Measurements from ENCODE around the gene CCL1. TPM values are rescaled to one million over a fixed set of nuclear protein-coding genes. Genes with fewer than 3 reads are reported as not detected.

Gene CCL1
- total RNA-seq, 6 experiments from 2014 or later, result not detected

DNA sequence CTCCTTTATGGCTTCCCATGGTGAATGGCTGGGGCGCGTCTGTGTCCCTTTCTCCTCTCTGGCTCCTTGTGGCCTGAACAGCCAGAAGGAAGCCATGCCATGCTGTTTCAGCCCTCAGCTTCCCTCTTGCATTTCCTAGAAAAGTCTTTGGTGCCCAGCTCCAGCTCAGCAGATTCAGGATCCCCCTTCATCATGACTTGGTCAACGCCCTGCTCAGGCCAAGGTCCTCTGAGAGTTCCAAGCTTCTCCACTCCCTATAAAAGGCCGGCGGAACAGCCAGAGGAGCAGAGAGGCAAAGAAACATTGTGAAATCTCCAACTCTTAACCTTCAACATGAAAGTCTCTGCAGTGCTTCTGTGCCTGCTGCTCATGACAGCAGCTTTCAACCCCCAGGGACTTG is 6.8 kb downstream of the CCL1 start, which contains the start of gene CCL13:
TSS of gene CCL13 (plus strand) at position 287 of the 400 bp plus-strand sequence. CDS start at position 334, 47 bp downstream.
- DNase-seq (no peak), ATAC-seq (peak in 1 of 4 donors; percentile 27)
- TF ChIP-seq, protein P1, sequence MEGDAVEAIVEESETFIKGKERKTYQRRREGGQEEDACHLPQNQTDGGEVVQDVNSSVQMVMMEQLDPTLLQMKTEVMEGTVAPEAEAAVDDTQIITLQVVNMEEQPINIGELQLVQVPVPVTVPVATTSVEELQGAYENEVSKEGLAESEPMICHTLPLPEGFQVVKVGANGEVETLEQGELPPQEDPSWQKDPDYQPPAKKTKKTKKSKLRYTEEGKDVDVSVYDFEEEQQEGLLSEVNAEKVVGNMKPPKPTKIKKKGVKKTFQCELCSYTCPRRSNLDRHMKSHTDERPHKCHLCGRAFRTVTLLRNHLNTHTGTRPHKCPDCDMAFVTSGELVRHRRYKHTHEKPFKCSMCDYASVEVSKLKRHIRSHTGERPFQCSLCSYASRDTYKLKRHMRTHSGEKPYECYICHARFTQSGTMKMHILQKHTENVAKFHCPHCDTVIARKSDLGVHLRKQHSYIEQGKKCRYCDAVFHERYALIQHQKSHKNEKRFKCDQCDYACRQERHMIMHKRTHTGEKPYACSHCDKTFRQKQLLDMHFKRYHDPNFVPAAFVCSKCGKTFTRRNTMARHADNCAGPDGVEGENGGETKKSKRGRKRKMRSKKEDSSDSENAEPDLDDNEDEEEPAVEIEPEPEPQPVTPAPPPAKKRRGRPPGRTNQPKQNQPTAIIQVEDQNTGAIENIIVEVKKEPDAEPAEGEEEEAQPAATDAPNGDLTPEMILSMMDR (IDR thresholded peaks at IDR 0.05), result no peak
- TF ChIP-seq POLR2A (IDR thresholded peaks at IDR 0.05), result no peak
- intact Hi-C loops (cut with DNase I), result no loop called here
- no peak within 1 kb of the TSS for H3K4me3 ChIP-seq
- H3K27me3 ChIP-seq, result no peaks in the 10 kb centered on the region
- H3K27ac ChIP-seq, result no peak within 1 kb of the TSS
- no peaks in the 10 kb centered on the region for H3K4me1 ChIP-seq
- WGBS (ENCODE audit: insufficient coverage, low coverage, low lambda C conversion rate, missing lambda C conversion rate), result 88% methylated on average over 4 of the region's 5 CpGs
- H3K36me3 ChIP-seq, result no peaks in the 10 kb centered on the region
- H3K9me3 ChIP-seq, result no peaks in the 10 kb centered on the region

DNA sequence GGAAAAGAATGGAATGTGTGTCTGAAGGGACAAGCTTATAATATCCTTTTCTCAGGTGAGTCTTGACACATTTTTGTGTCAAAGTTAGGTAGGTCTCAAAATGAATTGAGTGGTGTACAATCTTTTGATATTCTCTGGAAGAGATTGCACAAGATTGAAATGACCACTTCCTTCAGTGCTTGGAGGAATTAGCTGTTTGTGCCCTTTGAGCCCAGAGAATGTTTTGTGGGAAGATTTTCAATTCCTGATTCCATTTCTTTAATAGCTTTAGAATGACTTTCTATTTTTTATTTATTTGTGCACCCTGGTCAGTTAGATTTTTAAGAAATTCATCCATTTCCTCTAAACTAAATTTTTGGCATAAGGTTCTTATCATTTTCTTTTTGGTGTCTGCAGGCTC is 8.4 kb downstream of the CCL1 start:
- Histone ChIP-seq H3K4me1 (no peaks in the 10 kb centered on the region), H3K9me3 (no peaks in the 10 kb centered on the region), H3K36me3 (no peaks in the 10 kb centered on the region), H3K27ac (no peak overlapping the region), H3K27me3 (no peaks in the 10 kb centered on the region), H3K4me3 (no peak overlapping the region)
- ATAC-seq (no peak), DNase-seq (no peak)
- intact Hi-C loops (cut with DNase I), result no loop called here
- TF ChIP-seq, protein P1 (IDR thresholded peaks at IDR 0.05), result no peak
- no peak for TF ChIP-seq POLR2A (IDR thresholded peaks at IDR 0.05)

DNA sequence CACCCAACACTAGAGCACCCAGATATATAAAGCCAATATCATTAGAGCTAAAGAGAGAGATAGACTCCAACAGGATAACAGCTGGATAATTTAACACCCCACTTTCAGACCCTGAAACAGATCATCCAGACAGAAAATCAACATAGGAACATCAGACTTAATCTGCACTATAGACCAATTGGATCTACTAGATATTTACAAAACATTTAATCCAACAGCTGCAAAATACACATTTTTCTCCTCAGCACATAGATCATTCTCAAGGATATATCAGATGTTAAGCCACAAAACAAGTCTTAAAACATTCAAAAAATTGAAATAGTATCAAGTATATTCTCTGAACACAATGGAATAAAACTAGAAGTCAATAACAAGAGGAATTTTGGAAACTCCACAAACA is 10.8 kb downstream of the CCL1 start:
- Histone ChIP-seq H3K4me1 (no peaks in the 10 kb centered on the region), H3K27ac (no peak overlapping the region), H3K4me3 (no peak overlapping the region), H3K36me3 (no peaks in the 10 kb centered on the region), H3K27me3 (no peaks in the 10 kb centered on the region), H3K9me3 (no peaks in the 10 kb centered on the region)
- intact Hi-C loops (cut with DNase I), result no loop called here
- ATAC-seq, result no peak
- DNase-seq, result no peak
- no peak for TF ChIP-seq POLR2A (IDR thresholded peaks at IDR 0.05)
- TF ChIP-seq, protein P1 (IDR thresholded peaks at IDR 0.05), result no peak

DNA sequence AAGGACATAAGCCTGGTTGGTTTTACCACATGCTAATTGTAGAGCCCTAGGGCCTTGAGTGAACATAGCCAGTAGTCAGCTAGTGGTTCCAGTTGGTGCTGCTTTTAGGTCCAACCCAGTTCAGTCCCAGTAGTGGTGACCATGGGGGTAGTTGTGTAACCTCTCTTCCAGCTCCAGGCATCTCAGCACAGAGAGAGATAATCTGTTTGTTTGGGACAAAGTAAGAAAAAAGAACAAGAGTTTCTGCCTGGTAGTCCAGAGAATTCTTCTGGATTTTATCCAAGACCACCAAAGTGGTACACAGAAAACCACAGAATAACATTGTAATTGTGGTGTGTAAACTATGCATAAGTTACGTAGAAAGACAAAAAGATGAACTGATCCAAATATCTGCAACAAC is 11.9 kb downstream of the CCL1 start:
- intact Hi-C loops (cut with DNase I), result no loop called here
- 90% methylated on average over 1 of the region's 1 CpG for WGBS (ENCODE audit: insufficient coverage, low coverage, low lambda C conversion rate, missing lambda C conversion rate)
- ATAC-seq (no peak), DNase-seq (no peak)
- no peaks in the 10 kb centered on the region for H3K27me3 ChIP-seq
- no peaks in the 10 kb centered on the region for H3K9me3 ChIP-seq
- H3K36me3 ChIP-seq, result no peaks in the 10 kb centered on the region
- TF ChIP-seq, protein P1 (IDR thresholded peaks at IDR 0.05), result no peak
- no peak overlapping the region for H3K4me3 ChIP-seq
- H3K27ac ChIP-seq, result no peak overlapping the region
- no peaks in the 10 kb centered on the region for H3K4me1 ChIP-seq

DNA sequence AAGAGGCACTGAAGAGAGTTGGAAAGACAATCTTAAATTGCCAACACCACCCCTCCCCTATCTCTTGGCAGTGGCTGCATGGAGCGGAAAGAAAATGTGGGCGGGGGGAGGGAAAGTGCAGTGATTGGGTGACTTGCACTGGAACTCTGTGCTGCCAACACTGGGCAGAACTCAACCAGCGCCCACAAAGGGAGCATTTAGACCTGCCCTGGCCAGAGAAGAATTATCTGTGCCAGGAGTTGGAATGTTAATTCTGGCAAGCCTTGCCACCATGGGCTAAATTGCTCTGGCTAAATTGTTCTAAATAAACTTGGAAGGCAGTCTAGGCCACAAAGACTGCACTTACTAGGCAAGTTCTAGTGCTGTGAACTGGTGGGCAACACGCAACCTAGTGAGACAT is 13.3 kb downstream of the CCL1 start:
- no peak for DNase-seq
- H3K27me3 ChIP-seq, result no peaks in the 10 kb centered on the region
- intact Hi-C loops (cut with DNase I), result no loop called here
- H3K4me3 ChIP-seq, result no peak overlapping the region
- no peaks in the 10 kb centered on the region for H3K36me3 ChIP-seq
- no peaks in the 10 kb centered on the region for H3K4me1 ChIP-seq
- no peaks in the 10 kb centered on the region for H3K9me3 ChIP-seq
- H3K27ac ChIP-seq, result no peak overlapping the region
- TF ChIP-seq POLR2A (IDR thresholded peaks at IDR 0.05), result no peak
- TF ChIP-seq, protein P1 (IDR thresholded peaks at IDR 0.05), result no peak
- peak in 1 of 4 donors; percentile 23 for ATAC-seq
- WGBS (ENCODE audit: insufficient coverage, low coverage, low lambda C conversion rate, missing lambda C conversion rate), result 40% methylated on average over 2 of the region's 4 CpGs
